Measurements from ENCODE around the gene CD7.

Gene CD7

GRCh38 chr17:82280537-82280936 is 36.9 kb downstream of the CD7 start:
- no peak for DNase-seq (ENCODE audit: low read depth in 2 of 3, low spot score in 2 of 3)

GRCh38 chr17:82278786-82279391 is 38.5 kb downstream of the CD7 start:
- no peak for DNase-seq (ENCODE audit: low read depth in 2 of 3, low spot score in 2 of 3)

- DNase-seq (ENCODE audit: low read depth in 2 of 3, low spot score in 2 of 3): no peak
These were observed 39.1 kb downstream of the CD7 start for GRCh38 chr17:82278308-82278707.

GRCh38 chr17:82277851-82278250 is 39.6 kb downstream of the CD7 start:
- no peak for DNase-seq (ENCODE audit: low read depth in 2 of 3, low spot score in 2 of 3)

- DNase-seq (ENCODE audit: low read depth in 2 of 3, low spot score in 2 of 3): no peak
These were observed 40.5 kb downstream of the CD7 start for GRCh38 chr17:82276938-82277337.

GRCh38 chr17:82275326-82275725 is 42.1 kb downstream of the CD7 start:
- no peak for DNase-seq (ENCODE audit: low read depth in 2 of 3, low spot score in 2 of 3)

GRCh38 chr17:82274134-82275020 is 43.0 kb downstream of the CD7 start:
- DNase-seq (ENCODE audit: low read depth in 2 of 3, low spot score in 2 of 3): no peak

GRCh38 chr17:82273327-82274133 is 43.9 kb downstream of the CD7 start, which contains the start of gene CSNK1D:
Gene CSNK1D (minus strand): TSS chr17:82273700. CDS start chr17:82273381, 319 bp downstream.
- peak; percentile 87 to 96 (median 89) for DNase-seq (ENCODE audit: low read depth in 2 of 3, low spot score in 2 of 3)

GRCh38 chr17:82272495-82273326 is 44.7 kb downstream of the CD7 start:
- DNase-seq (ENCODE audit: low read depth in 2 of 3, low spot score in 2 of 3): no peak

GRCh38 chr17:82271401-82271800 is 46.0 kb downstream of the CD7 start:
- no peak for DNase-seq (ENCODE audit: low read depth in 2 of 3, low spot score in 2 of 3)

GRCh38 chr17:82270651-82271050 is 46.8 kb downstream of the CD7 start:
- DNase-seq (ENCODE audit: low read depth in 2 of 3, low spot score in 2 of 3): no peak

- DNase-seq (ENCODE audit: low read depth in 2 of 3, low spot score in 2 of 3): no peak
These were observed 47.4 kb downstream of the CD7 start for GRCh38 chr17:82269882-82270500.

- no peak for DNase-seq (ENCODE audit: low read depth in 2 of 3, low spot score in 2 of 3)
These were observed 48.1 kb downstream of the CD7 start for GRCh38 chr17:82269138-82269881.

GRCh38 chr17:82267575-82268379 is 49.6 kb downstream of the CD7 start:
- DNase-seq (ENCODE audit: low read depth in 2 of 3, low spot score in 2 of 3): no peak

GRCh38 chr17:82266142-82266541 is 51.3 kb downstream of the CD7 start:
- no peak for DNase-seq (ENCODE audit: low read depth in 2 of 3, low spot score in 2 of 3)

Data from activated CD8-positive, alpha-beta memory T cell treated with anti-CD3 and anti-CD28 coated beads for 48 hours (primary cell).